SIG-M5 treated with dmso at 0.1 percent for 504 hours (cell line): ENCODE results near the gene TBX10.
"Not testable (repeated sequence)": the region's sequence is repeated elsewhere in the genome, so short reads cannot be mapped to it uniquely, and the experiment has no call there.

Experiments used
- DNase-seq: peaks from one replicate; lab custom pipeline; 2025; ENCODE audit not compliant: unreplicated experiment; lab: John Stamatoyannopoulos, UW

TBX10 gene

GRCh38 chr11:67664696-67665540, 25.4 kb upstream of the TBX10 start:
- DNase-seq = no peak

- no peak for DNase-seq
Observed at GRCh38 chr11:67664213-67664585, 24.6 kb upstream of the TBX10 start.

DNA sequence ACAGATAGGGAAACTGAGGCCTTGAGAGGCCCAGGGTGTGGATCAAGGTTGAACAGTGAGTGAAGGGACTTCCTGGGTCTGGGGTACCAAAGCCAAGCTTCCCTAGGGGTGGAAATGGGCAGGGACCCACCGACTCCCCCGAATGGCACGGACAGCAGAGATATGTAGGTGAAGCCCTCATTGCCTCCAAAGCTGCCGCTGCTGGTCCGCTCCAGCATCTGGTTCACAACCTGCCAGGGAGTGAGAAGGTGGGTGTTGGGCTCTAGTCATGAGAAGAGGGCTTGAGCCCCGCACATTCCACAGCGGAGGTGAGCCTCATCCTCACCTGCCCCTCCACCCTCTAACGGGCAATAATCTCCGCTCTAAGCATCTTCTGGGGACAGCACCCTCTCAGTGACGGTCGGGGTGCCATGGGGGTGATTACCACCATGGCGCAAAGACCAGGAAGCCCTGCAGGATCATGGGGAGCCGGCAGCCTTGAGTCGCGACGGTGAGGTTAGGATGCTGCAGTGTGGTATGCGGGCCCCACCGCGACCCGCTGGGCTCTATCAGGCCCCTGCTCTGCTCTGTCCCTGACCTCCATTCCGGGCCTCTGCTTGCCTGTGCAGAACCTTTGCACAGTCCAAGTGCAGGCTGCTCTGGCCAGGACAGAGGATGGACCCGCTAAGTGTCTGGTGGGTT, 24.1 kb upstream of the TBX10 start:
- DNase-seq = no peak

- no peak for DNase-seq
Observed at GRCh38 chr11:67662835-67663531, 23.4 kb upstream of the TBX10 start.

DNA sequence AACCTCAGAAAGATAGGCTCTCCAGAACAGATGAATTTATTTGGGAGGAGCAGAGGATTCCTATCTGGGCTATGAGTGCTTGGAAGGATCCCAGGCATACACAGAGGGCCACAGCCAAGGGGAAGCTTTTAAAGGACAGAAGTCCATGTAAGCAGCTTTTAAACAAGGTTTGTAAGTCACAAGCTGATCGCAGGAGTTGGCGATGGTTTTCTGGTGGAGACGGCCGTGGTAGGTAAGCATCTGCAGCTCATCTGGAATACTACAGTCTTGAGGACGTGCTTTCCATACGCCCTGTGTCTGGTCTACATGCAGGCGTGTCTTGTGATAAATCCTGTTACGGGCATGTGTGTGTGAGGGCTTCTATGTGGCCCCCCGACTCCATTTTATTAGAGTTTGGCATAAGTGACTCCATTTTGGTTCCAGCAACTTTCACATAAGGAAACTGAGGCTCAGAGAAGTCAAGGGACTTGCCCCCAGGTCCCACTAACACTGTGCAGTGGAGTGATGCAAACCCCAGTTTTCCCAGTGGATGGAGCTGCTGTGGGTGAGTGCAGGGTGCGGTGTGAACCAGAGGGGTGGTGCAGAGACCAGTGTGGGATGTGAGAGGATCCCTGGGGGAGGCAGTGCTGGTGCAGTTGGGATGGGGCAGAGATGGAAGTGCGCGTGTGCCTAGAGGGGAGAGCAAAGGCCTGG, 22.7 kb upstream of the TBX10 start:
- DNase-seq = no peak

GRCh38 chr11:67660752-67661151, 21.2 kb upstream of the TBX10 start:
- DNase-seq = not testable (repeated sequence)

DNA sequence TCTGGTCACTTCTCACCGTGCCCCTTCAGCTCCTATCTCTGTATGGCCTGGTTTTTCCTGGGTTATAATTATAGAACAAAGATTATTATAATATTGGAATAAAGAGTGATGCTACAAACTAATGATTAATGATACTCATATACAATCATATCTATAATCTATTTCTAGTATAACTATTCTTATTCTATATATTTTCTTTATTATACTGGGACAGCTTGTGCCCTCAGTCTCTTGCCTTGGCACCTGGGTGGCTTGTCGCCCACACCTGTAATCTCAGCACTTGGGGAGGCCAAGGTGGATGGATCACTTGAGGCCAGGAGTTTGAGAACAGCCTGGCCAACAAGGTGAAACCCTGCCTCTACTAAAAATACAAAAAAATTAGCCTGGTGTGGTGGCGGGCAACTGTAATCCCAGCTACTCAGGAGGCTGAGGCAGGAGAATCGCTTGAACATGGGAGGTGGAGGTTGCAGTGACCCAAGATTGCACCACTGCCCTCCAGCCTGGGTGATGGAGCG, 20.1 kb upstream of the TBX10 start:
- DNase-seq = not testable (repeated sequence)

GRCh38 chr11:67657300-67657699, 17.7 kb upstream of the TBX10 start:
- no peak for DNase-seq

- peak; percentile 47 for DNase-seq
Observed at GRCh38 chr11:67656278-67656922, 16.8 kb upstream of the TBX10 start.

- DNase-seq = no peak
Observed at GRCh38 chr11:67654225-67654624, 14.7 kb upstream of the TBX10 start.

GRCh38 chr11:67652965-67653845, 13.6 kb upstream of the TBX10 start:
- DNase-seq = no peak

DNA sequence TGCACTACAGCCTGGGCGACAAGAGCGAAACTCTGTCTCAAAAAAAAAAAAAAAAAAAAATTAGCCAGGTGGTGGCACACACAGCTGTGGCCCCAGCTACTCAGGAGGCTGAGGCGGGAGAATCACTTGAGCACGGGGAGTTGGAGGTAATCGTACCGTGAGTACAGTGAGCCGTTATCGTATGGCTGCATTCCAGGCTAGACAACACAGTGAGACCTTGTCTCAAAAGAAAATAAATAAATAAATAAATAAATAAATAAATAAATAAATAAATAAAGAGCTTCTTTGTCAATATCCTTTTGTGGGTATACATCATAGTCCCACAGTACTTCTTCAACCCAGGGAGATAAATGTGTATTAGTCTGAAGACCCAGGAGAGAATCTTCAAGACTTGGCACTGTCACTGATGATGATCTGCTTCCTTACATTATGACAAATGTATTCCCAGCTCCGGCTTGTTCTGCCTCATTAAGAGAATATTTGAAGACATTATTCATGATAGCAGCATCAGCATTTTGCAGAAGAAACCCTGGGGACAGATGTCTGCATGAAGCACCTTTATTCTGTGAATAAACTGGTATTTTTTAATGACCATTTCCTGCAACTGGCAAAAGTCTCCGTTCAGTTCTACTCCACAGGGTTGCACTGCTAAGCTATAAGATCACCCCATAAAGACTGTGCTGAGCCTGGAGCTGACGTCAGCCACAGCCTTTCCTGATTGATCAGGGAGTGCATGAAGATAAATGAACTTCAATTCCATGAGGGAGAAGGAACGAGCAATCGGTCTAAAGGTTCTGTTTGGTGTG, 12.6 kb upstream of the TBX10 start:
- DNase-seq = no peak

- no peak for DNase-seq
Observed at GRCh38 chr11:67649634-67650510, 10.3 kb upstream of the TBX10 start.

GRCh38 chr11:67648796-67649613, 9.4 kb upstream of the TBX10 start:
- DNase-seq = peak; percentile 87

GRCh38 chr11:67648140-67648795, 8.7 kb upstream of the TBX10 start:
- DNase-seq = peak; percentile 64

- no peak for DNase-seq
Observed at GRCh38 chr11:67647471-67647870, 7.9 kb upstream of the TBX10 start.
